CD1c-positive myeloid dendritic cell (primary cell): ENCODE data around the gene IFI6.
"Not testable (repeated sequence)": the region's sequence is repeated elsewhere in the genome, so short reads cannot be mapped to it uniquely, and the experiment has no call there.

Source experiments
- DNase-seq: peaks from one replicate; pipeline ENCODE4 v3.0.0-alpha.2; 2016; ENCODE audit errors: extremely low spot score

Gene IFI6

GRCh38 chr1:27650539-27651175 lies 21.3 kb downstream of the IFI6 start:
- DNase-seq: peak; percentile 88

GRCh38 chr1:27650171-27650538 lies 21.8 kb downstream of the IFI6 start:
- no peak for DNase-seq

- DNase-seq: no peak
Measured at GRCh38 chr1:27649306-27649635, 22.7 kb downstream of the IFI6 start.

GRCh38 chr1:27648602-27649305 lies 23.2 kb downstream of the IFI6 start:
- no peak for DNase-seq

- no peak for DNase-seq
Measured at GRCh38 chr1:27647328-27647727, 24.7 kb downstream of the IFI6 start.

GRCh38 chr1:27646676-27647075 lies 25.3 kb downstream of the IFI6 start:
- DNase-seq: no peak

GRCh38 chr1:27645071-27645415 lies 26.9 kb downstream of the IFI6 start:
- DNase-seq: no peak

- DNase-seq: no peak
Measured at GRCh38 chr1:27644369-27645070, 27.5 kb downstream of the IFI6 start.

GRCh38 chr1:27643600-27644368 lies 28.2 kb downstream of the IFI6 start:
- peak; percentile 67 for DNase-seq

- not testable (repeated sequence) for DNase-seq
Measured at GRCh38 chr1:27640514-27640913, 31.5 kb downstream of the IFI6 start.

- DNase-seq: no peak
Measured at GRCh38 chr1:27638805-27639204, 33.2 kb downstream of the IFI6 start.

- DNase-seq: no peak
Measured at GRCh38 chr1:27638047-27638734, 33.8 kb downstream of the IFI6 start.

- no peak for DNase-seq
Measured at GRCh38 chr1:27635396-27636142, 36.4 kb downstream of the IFI6 start.

- peak; percentile 83 for DNase-seq
Measured at GRCh38 chr1:27634985-27635367, 37.0 kb downstream of the IFI6 start, which contains the start of gene FGR. TSS of gene FGR (minus strand) at chr1:27635185. CDS start at chr1:27623916, 11,269 bp downstream.

GRCh38 chr1:27634177-27634984 lies 37.6 kb downstream of the IFI6 start:
- peak; percentile 82 for DNase-seq

- DNase-seq: no peak
Measured at GRCh38 chr1:27633640-27634176, 38.3 kb downstream of the IFI6 start.

- no peak for DNase-seq
Measured at GRCh38 chr1:27633298-27633610, 38.7 kb downstream of the IFI6 start.

GRCh38 chr1:27632387-27633297 lies 39.4 kb downstream of the IFI6 start:
- peak; percentile 64 for DNase-seq
